ENCODE results near the gene ABHD12.
A peak's percentile ranks its signal among the peaks of the same experiment; 100 is the strongest.
"Not testable (repeated sequence)": the region's sequence is repeated elsewhere in the genome, so short reads cannot be mapped to it uniquely, and the experiment has no call there.

The ABHD12 gene

DNA sequence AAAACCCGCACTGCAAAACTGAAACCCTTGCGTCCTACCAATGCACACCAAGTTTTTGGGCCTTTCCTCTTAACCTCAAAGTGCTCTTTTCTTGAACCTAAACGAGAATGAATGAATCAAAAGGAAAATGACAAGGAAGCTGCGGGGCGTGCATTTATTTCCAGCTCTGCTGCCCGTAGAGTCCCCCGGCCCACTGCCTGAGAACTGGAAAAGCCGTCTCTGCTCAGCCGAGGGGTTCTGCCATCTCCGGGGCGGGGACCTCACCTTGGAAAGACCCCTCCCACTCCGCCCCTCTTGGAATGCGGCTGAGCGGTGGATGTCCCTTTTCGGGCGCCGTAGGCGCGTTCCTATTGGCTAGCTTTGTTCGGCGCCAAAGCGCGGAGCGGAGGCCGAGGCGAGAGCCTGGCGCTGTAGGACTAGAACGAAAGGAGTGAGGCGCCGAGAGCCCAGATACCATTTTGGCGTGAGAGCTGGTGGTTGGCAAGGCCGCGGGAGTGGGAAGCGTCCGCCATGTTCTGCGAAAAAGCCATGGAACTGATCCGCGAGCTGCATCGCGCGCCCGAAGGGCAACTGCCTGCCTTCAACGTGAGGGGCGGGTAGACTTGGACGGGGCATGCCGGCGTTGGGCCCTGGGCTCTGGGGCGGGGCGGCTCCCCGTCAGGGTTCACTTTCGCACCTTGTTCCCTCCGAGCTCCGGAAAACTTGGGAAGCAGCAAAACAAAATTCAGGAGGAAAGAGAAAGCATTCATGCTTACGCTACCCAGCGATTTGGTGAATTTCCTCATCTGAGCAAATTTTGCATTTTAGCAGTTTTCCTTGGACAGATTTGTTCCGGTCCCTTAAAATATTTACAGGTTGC, 16.9 kb upstream of the ABHD12 start, which contains the start of gene GINS1:
Gene GINS1 (plus strand): TSS at position 363 of the 859 bp plus-strand sequence. CDS start 148 bp downstream, at position 511.
- no peaks in the 10 kb centered on the region for H3K36me3 ChIP-seq (ENCODE audit: control insufficient read depth in 2 of 2, insufficient read depth in 2 of 2, low read length in 2 of 2)

GRCh38 chr20:25402583-25402982, 11.9 kb upstream of the ABHD12 start:
- Histone ChIP-seq H3K27me3 (ENCODE audit: control insufficient read depth in 2 of 2, insufficient read depth in 2 of 2, low read length in 2 of 2) (no peaks in the 10 kb centered on the region), H3K27ac (ENCODE audit: low read depth in 2 of 2, low read length in 2 of 2) (no peak overlapping the region), H3K9ac (ENCODE audit: low read depth in 1 of 2, low read length in 2 of 2) (no peak overlapping the region), H3K36me3 (ENCODE audit: control insufficient read depth in 2 of 2, insufficient read depth in 2 of 2, low read length in 2 of 2) (no peaks in the 10 kb centered on the region), H3K4me3 (ENCODE audit: low read length in 2 of 2) (no peak overlapping the region), H3K4me1 (ENCODE audit: control insufficient read depth in 2 of 2, insufficient read depth in 2 of 2, low read length in 2 of 2) (peaks cover 9 to 13% of the 10 kb centered on the region in 2 donors), H3K9me3 (ENCODE audit: control insufficient read depth in 2 of 2, low read length in 2 of 2) (peaks cover 0 to 9% of the 10 kb centered on the region in 2 donors)

More for the DNA sequence above, 16.9 kb upstream of the ABHD12 start, which contains the start of gene GINS1:
- H3K9ac ChIP-seq (ENCODE audit: low read depth in 1 of 2, low read length in 2 of 2), result peak within 1 kb of the TSS; percentile 71 to 77
- peak within 1 kb of the TSS; percentile 73 to 92 for H3K4me3 ChIP-seq (ENCODE audit: low read length in 2 of 2)
- peak within 1 kb of the TSS in 1 of 2 donors; percentile 48 for H3K27ac ChIP-seq (ENCODE audit: low read depth in 2 of 2, low read length in 2 of 2)
- peaks cover 0 to 7% of the 10 kb centered on the region in 2 donors for H3K9me3 ChIP-seq (ENCODE audit: control insufficient read depth in 2 of 2, low read length in 2 of 2)
- no peaks in the 10 kb centered on the region for H3K27me3 ChIP-seq (ENCODE audit: control insufficient read depth in 2 of 2, insufficient read depth in 2 of 2, low read length in 2 of 2)
- peaks cover 2 to 9% of the 10 kb centered on the region in 2 donors for H3K4me1 ChIP-seq (ENCODE audit: control insufficient read depth in 2 of 2, insufficient read depth in 2 of 2, low read length in 2 of 2)

- not testable (repeated sequence) for H3K4me3 ChIP-seq (ENCODE audit: low read length in 2 of 2); H3K27ac ChIP-seq (ENCODE audit: low read depth in 2 of 2, low read length in 2 of 2); H3K36me3 ChIP-seq (ENCODE audit: control insufficient read depth in 2 of 2, insufficient read depth in 2 of 2, low read length in 2 of 2); H3K9ac ChIP-seq (ENCODE audit: low read depth in 1 of 2, low read length in 2 of 2); H3K9me3 ChIP-seq (ENCODE audit: control insufficient read depth in 2 of 2, low read length in 2 of 2); H3K27me3 ChIP-seq (ENCODE audit: control insufficient read depth in 2 of 2, insufficient read depth in 2 of 2, low read length in 2 of 2)
- H3K4me1 ChIP-seq (ENCODE audit: control insufficient read depth in 2 of 2, insufficient read depth in 2 of 2, low read length in 2 of 2), result peaks cover 15 to 20% of the 10 kb centered on the region in 2 donors
These were observed 9.7 kb upstream of the ABHD12 start for GRCh38 chr20:25400291-25400732.

- peaks cover 15 to 20% of the 10 kb centered on the region in 2 donors for H3K4me1 ChIP-seq (ENCODE audit: control insufficient read depth in 2 of 2, insufficient read depth in 2 of 2, low read length in 2 of 2)
- peak overlapping the region; percentile 40 to 77 for H3K27ac ChIP-seq (ENCODE audit: low read depth in 2 of 2, low read length in 2 of 2)
- peaks cover 0 to 9% of the 10 kb centered on the region in 2 donors for H3K9me3 ChIP-seq (ENCODE audit: control insufficient read depth in 2 of 2, low read length in 2 of 2)
- H3K9ac ChIP-seq (ENCODE audit: low read depth in 1 of 2, low read length in 2 of 2), result no peak overlapping the region
- H3K4me3 ChIP-seq (ENCODE audit: low read length in 2 of 2), result peak overlapping the region in 1 of 2 donors; percentile 22
- H3K27me3 ChIP-seq (ENCODE audit: control insufficient read depth in 2 of 2, insufficient read depth in 2 of 2, low read length in 2 of 2), result no peaks in the 10 kb centered on the region
- H3K36me3 ChIP-seq (ENCODE audit: control insufficient read depth in 2 of 2, insufficient read depth in 2 of 2, low read length in 2 of 2), result no peaks in the 10 kb centered on the region
These were observed 8.4 kb upstream of the ABHD12 start for GRCh38 chr20:25399037-25399430.

DNA sequence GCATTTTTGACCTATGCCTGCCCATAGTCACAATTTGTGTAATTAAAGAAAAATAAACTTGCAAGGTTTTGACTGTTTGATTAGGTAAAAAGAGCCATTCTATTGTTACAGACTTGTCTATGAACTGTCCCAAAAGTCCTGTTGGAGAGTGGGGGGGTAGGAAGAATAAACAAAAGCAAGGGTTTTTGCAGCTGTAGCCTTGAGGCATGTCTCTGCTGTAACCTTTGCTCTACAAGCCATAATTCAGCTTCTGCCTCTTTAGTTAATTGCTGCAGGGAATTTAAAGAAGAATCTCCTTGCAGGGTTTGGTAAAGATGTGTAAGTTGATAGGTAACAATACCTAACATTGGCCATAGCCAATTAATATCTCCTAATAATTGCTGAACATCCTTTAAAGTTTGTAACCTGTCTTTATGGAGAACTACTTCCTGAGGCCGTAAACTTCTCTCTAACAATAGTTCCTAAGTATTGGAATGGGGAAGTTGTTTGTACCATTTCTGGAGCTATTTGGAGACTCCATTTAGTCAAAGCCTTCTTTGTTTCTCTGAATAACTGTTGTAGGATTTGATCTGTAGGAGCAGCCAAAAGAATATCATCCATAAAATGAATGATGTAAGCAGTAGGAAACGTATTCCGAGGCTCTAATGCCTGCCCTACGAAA, 7.9 kb upstream of the ABHD12 start:
- Histone ChIP-seq H3K36me3 (ENCODE audit: control insufficient read depth in 2 of 2, insufficient read depth in 2 of 2, low read length in 2 of 2) (no peaks in the 10 kb centered on the region), H3K4me1 (ENCODE audit: control insufficient read depth in 2 of 2, insufficient read depth in 2 of 2, low read length in 2 of 2) (peaks cover 15 to 20% of the 10 kb centered on the region in 2 donors), H3K27ac (ENCODE audit: low read depth in 2 of 2, low read length in 2 of 2) (peak overlapping the region; percentile 40 to 77), H3K9me3 (ENCODE audit: control insufficient read depth in 2 of 2, low read length in 2 of 2) (peaks cover 0 to 9% of the 10 kb centered on the region in 2 donors), H3K4me3 (ENCODE audit: low read length in 2 of 2) (peak overlapping the region in 1 of 2 donors; percentile 22), H3K9ac (ENCODE audit: low read depth in 1 of 2, low read length in 2 of 2) (no peak overlapping the region), H3K27me3 (ENCODE audit: control insufficient read depth in 2 of 2, insufficient read depth in 2 of 2, low read length in 2 of 2) (no peaks in the 10 kb centered on the region)

DNA sequence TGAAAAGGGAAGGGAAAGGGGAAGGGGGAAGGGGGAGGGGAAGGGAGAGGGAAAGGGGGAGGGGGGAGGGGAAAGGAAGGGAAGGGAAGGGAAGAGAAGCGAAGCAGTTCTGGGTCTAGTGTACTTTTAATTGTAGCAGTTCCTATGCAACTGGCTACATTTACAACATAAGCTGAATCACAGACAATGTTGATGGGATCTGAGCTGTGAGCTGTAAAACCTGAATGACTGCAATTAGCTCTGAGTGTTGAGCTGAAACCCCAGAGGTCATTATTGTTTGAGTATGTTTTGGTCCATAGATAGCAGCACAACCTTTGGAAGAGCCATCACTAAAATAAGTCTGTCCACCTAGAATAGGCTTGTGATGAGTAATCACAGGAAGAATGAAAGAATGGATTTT, 7.2 kb upstream of the ABHD12 start:
- Histone ChIP-seq H3K4me1 (ENCODE audit: control insufficient read depth in 2 of 2, insufficient read depth in 2 of 2, low read length in 2 of 2) (peaks cover 15 to 20% of the 10 kb centered on the region in 2 donors), H3K9me3 (ENCODE audit: control insufficient read depth in 2 of 2, low read length in 2 of 2) (peaks cover 0 to 4% of the 10 kb centered on the region in 2 donors), H3K27ac (ENCODE audit: low read depth in 2 of 2, low read length in 2 of 2) (peak overlapping the region; percentile 77 to 79), H3K4me3 (ENCODE audit: low read length in 2 of 2) (no peak overlapping the region), H3K9ac (ENCODE audit: low read depth in 1 of 2, low read length in 2 of 2) (no peak overlapping the region), H3K27me3 (ENCODE audit: control insufficient read depth in 2 of 2, insufficient read depth in 2 of 2, low read length in 2 of 2) (no peaks in the 10 kb centered on the region), H3K36me3 (ENCODE audit: control insufficient read depth in 2 of 2, insufficient read depth in 2 of 2, low read length in 2 of 2) (no peaks in the 10 kb centered on the region)

GRCh38 chr20:25397096-25397495, 6.5 kb upstream of the ABHD12 start:
- H3K9me3 ChIP-seq (ENCODE audit: control insufficient read depth in 2 of 2, low read length in 2 of 2), result no peaks in the 10 kb centered on the region
- no peak overlapping the region for H3K9ac ChIP-seq (ENCODE audit: low read depth in 1 of 2, low read length in 2 of 2)
- no peaks in the 10 kb centered on the region for H3K27me3 ChIP-seq (ENCODE audit: control insufficient read depth in 2 of 2, insufficient read depth in 2 of 2, low read length in 2 of 2)
- peak overlapping the region; percentile 77 to 79 for H3K27ac ChIP-seq (ENCODE audit: low read depth in 2 of 2, low read length in 2 of 2)
- H3K4me1 ChIP-seq (ENCODE audit: control insufficient read depth in 2 of 2, insufficient read depth in 2 of 2, low read length in 2 of 2), result peaks cover 15 to 20% of the 10 kb centered on the region in 2 donors
- H3K4me3 ChIP-seq (ENCODE audit: low read length in 2 of 2), result peak overlapping the region in 1 of 2 donors; percentile 31
- no peaks in the 10 kb centered on the region for H3K36me3 ChIP-seq (ENCODE audit: control insufficient read depth in 2 of 2, insufficient read depth in 2 of 2, low read length in 2 of 2)

DNA sequence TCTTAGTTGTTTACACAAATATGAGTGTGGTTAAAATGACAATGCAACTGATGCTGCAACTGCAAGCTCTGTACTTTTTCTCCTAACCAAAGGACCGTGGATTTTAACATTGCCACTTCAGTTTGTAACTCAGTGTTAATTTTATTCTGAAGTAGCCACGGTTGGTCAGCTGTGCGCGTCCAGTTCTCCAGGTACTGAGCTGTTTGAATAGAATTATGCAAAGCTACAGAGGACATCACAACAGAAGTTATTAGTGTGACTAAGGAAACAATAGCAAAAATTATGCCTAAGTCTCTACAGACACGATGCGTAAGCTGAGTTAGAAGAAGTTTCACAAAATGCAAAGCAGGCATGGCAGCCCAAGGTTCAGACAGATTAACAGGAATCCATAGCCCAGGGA, 4.4 kb upstream of the ABHD12 start:
- H3K9ac ChIP-seq (ENCODE audit: low read depth in 1 of 2, low read length in 2 of 2), result no peak overlapping the region
- no peaks in the 10 kb centered on the region for H3K36me3 ChIP-seq (ENCODE audit: control insufficient read depth in 2 of 2, insufficient read depth in 2 of 2, low read length in 2 of 2)
- H3K4me3 ChIP-seq (ENCODE audit: low read length in 2 of 2), result no peak overlapping the region
- H3K27ac ChIP-seq (ENCODE audit: low read depth in 2 of 2, low read length in 2 of 2), result no peak overlapping the region
- H3K27me3 ChIP-seq (ENCODE audit: control insufficient read depth in 2 of 2, insufficient read depth in 2 of 2, low read length in 2 of 2), result no peaks in the 10 kb centered on the region
- H3K4me1 ChIP-seq (ENCODE audit: control insufficient read depth in 2 of 2, insufficient read depth in 2 of 2, low read length in 2 of 2), result peaks cover 15 to 23% of the 10 kb centered on the region in 2 donors
- H3K9me3 ChIP-seq (ENCODE audit: control insufficient read depth in 2 of 2, low read length in 2 of 2), result no peaks in the 10 kb centered on the region

- H3K36me3 ChIP-seq (ENCODE audit: control insufficient read depth in 2 of 2, insufficient read depth in 2 of 2, low read length in 2 of 2), result no peaks in the 10 kb centered on the region
- peaks cover 15 to 28% of the 10 kb centered on the region in 2 donors for H3K4me1 ChIP-seq (ENCODE audit: control insufficient read depth in 2 of 2, insufficient read depth in 2 of 2, low read length in 2 of 2)
- H3K4me3 ChIP-seq (ENCODE audit: low read length in 2 of 2), result no peak overlapping the region
- H3K9ac ChIP-seq (ENCODE audit: low read depth in 1 of 2, low read length in 2 of 2), result no peak overlapping the region
- no peak overlapping the region for H3K27ac ChIP-seq (ENCODE audit: low read depth in 2 of 2, low read length in 2 of 2)
- no peaks in the 10 kb centered on the region for H3K9me3 ChIP-seq (ENCODE audit: control insufficient read depth in 2 of 2, low read length in 2 of 2)
- no peaks in the 10 kb centered on the region for H3K27me3 ChIP-seq (ENCODE audit: control insufficient read depth in 2 of 2, insufficient read depth in 2 of 2, low read length in 2 of 2)
These were observed 3.6 kb upstream of the ABHD12 start for GRCh38 chr20:25394276-25394675.
